Activated CD4-positive, alpha-beta T cell treated with anti-CD3 and anti-CD28 coated beads, Interleukin-2, amount 10 ng/mL, durations not matched to agents 24 days and 14 days (primary cell): Measurements from ENCODE around the gene COL20A1. TPM values are rescaled to one million over a fixed set of nuclear protein-coding genes. Genes with fewer than 3 reads are reported as not detected.

Source experiments
- total RNA-seq: library from RNA; stranded (reverse); gene quantifications from 2 replicates; pipeline ENCODE4 v1.2.3, GENCODE V29; 2022

The COL20A1 gene
- total RNA-seq, 1 donor from 2014 or later, result not detected

Other genes with a start within 250 kb of the COL20A1 start
- 44.5 and 48.6 TPM in 2 replicates for gene YTHDF1, start 77.1 kb upstream of the COL20A1 start, total RNA-seq
- gene BIRC7, start 57.3 kb upstream of the COL20A1 start, total RNA-seq, result not detected in 2 replicates
- not detected in 2 replicates for gene NKAIN4, start 38.7 kb upstream of the COL20A1 start, total RNA-seq
- 97.0 and 98.2 TPM in 2 replicates for gene ARFGAP1, start 20.4 kb upstream of the COL20A1 start, total RNA-seq
- gene CHRNA4, start 68.2 kb downstream of the COL20A1 start, total RNA-seq, result not detected in 2 replicates
- gene KCNQ2, start 179.5 kb downstream of the COL20A1 start, total RNA-seq, result 0.26 TPM in 1 of 2 replicates, not detected in the other
- gene EEF1A2, start 205.9 kb downstream of the COL20A1 start, total RNA-seq, result 0.28 and 0.66 TPM in 2 replicates
- 125 and 130 TPM in 2 replicates for gene PPDPF, start 227.6 kb downstream of the COL20A1 start, total RNA-seq
- 0.19 and 0.35 TPM in 2 replicates for gene PTK6, start 244.2 kb downstream of the COL20A1 start, total RNA-seq